CD14-positive monocyte (primary cell): ENCODE measurements around the gene IL1R2. TPM values are rescaled to one million over a fixed set of nuclear protein-coding genes. Genes with fewer than 3 reads are reported as not detected.

Source experiments
- DNase-seq, 3 donors: peaks; one replicate each; pipeline ENCODE4 v3.0.0-alpha.2; 2011 to 2022
- H2AFZ ChIP-seq: 2 replicates; pipeline ENCODE4 v1.6.0; 2012; ENCODE audit warnings: mild to moderate bottlenecking, low read depth, low read length, inconsistent platforms; ENCODE audit not compliant: insufficient read depth, poor library complexity, severe bottlenecking
- H3K27ac ChIP-seq, 2 donors: 1 replicate in 1 of 2; 2 replicates in 1 of 2; pipeline ENCODE4 v1.5.1; 2012 to 2013; ENCODE audit warnings: low read length in 2 of 2, control low read depth in 1 of 2, inconsistent platforms in 1 of 2, low read depth in 1 of 2, mild to moderate bottlenecking in 1 of 2
- H3K27me3 ChIP-seq, 2 donors: one replicate each; pipeline versions ENCODE4 v1.6.0 to v1.6.1; 2011 to 2013; ENCODE audit warnings: low read length in 2 of 2; ENCODE audit not compliant: control insufficient read depth in 2 of 2, insufficient read depth in 2 of 2
- H3K36me3 ChIP-seq, 2 donors: replicated peaks in 1 of 2; 1 replicate in 1 of 2; 2 replicates in 1 of 2; pipeline versions ENCODE4 v1.5.1 to v1.6.1; 2012 to 2013; ENCODE audit warnings: low read length in 2 of 2, control low read depth in 1 of 2, inconsistent platforms in 1 of 2, mild to moderate bottlenecking in 1 of 2; ENCODE audit not compliant: insufficient read depth in 2 of 2, control insufficient read depth in 1 of 2
- H3K4me1 ChIP-seq, 2 donors: 1 replicate in 1 of 2; 2 replicates in 1 of 2; pipeline versions ENCODE4 v1.5.1 to v1.6.1; 2012 to 2013; ENCODE audit warnings: low read length in 2 of 2, control low read depth in 1 of 2, inconsistent platforms in 1 of 2, mild to moderate bottlenecking in 1 of 2, moderate library complexity in 1 of 2; ENCODE audit not compliant: insufficient read depth in 2 of 2, control insufficient read depth in 1 of 2
- H3K4me2 ChIP-seq: replicated peaks from 2 replicates; pipeline ENCODE3; 2012; ENCODE audit warnings: low read length, moderate library complexity, mild to moderate bottlenecking; ENCODE audit not compliant: poor library complexity, severe bottlenecking; ENCODE audit errors: extremely low read depth
- H3K4me3 ChIP-seq, 3 experiments: fragments of 200-600 bp in 1 of 3; sonication (generic) in 1 of 3; replicated peaks in 1 of 3; 1 replicate in 2 of 3; 2 replicates in 1 of 3; pipeline ENCODE4 v1.5.1; 2011 to 2013; ENCODE audit warnings: low read length in 3 of 3, mild to moderate bottlenecking in 3 of 3, control low read depth in 2 of 3, low read depth in 2 of 3, inconsistent platforms in 1 of 3, moderate library complexity in 1 of 3
- H3K79me2 ChIP-seq: 2 replicates; pipeline ENCODE4 v1.6.0; 2012; ENCODE audit warnings: mild to moderate bottlenecking, control low read depth, inconsistent platforms, low read length, moderate library complexity; ENCODE audit not compliant: insufficient read depth
- H3K9ac ChIP-seq: 2 replicates; pipeline ENCODE4 v1.6.0; 2017; ENCODE audit warnings: low read length, mild to moderate bottlenecking; ENCODE audit not compliant: insufficient read depth, poor library complexity, severe bottlenecking
- H3K9me3 ChIP-seq, 2 donors: replicated peaks in 1 of 2; 1 replicate in 1 of 2; 2 replicates in 1 of 2; pipeline versions ENCODE4 v1.5.1 to v1.6.1; 2012 to 2013; ENCODE audit warnings: low read length in 2 of 2, control low read depth in 1 of 2; ENCODE audit not compliant: control insufficient read depth in 1 of 2, insufficient read depth in 1 of 2
- H4K20me1 ChIP-seq: 2 replicates; pipeline ENCODE4 v1.6.0; 2012; ENCODE audit warnings: mild to moderate bottlenecking, low read length, control low read depth, moderate library complexity; ENCODE audit not compliant: insufficient read depth
- H3K27ac Mint-ChIP-seq, 7 donors: one replicate each; pipeline ENCODE4 v1.8.0; 2020; ENCODE audit warnings: mild to moderate bottlenecking in 7 of 7, mixed read lengths in 7 of 7, moderate library complexity in 6 of 7, inconsistent platforms in 2 of 7
- H3K27me3 Mint-ChIP-seq, 3 donors: one replicate each; pipeline ENCODE4 v1.8.0; 2021 to 2022; ENCODE audit warnings: low read depth in 3 of 3, mild to moderate bottlenecking in 3 of 3, mixed read lengths in 3 of 3, moderate library complexity in 3 of 3, inconsistent platforms in 1 of 3
- H3K36me3 Mint-ChIP-seq, 2 donors: one replicate each; pipeline ENCODE4 v1.8.0; 2020; ENCODE audit warnings: mixed read lengths in 2 of 2, inconsistent platforms in 1 of 2, mild to moderate bottlenecking in 1 of 2
- H3K4me1 Mint-ChIP-seq: one replicate; pipeline ENCODE4 v1.8.0; 2020; ENCODE audit warnings: mild to moderate bottlenecking, mixed read lengths
- H3K4me3 Mint-ChIP-seq, 2 donors: one replicate each; pipeline ENCODE4 v1.8.0; 2020; ENCODE audit warnings: mild to moderate bottlenecking in 2 of 2, mixed read lengths in 2 of 2, moderate library complexity in 1 of 2
- H3K9me3 Mint-ChIP-seq, 7 donors: one replicate each; pipeline ENCODE4 v1.8.0; 2020 to 2022; ENCODE audit warnings: mixed read lengths in 7 of 7, mild to moderate bottlenecking in 6 of 7, moderate library complexity in 6 of 7, inconsistent platforms in 2 of 7
- CTCF ChIP-seq: fragments of 200-600 bp; IDR thresholded peaks from one replicate; pipeline ENCODE4 v1.8.0; 2022; ENCODE audit warnings: antibody characterized with exemption, mild to moderate bottlenecking
- WGBS: methylation state at CpG from one replicate; pipeline ENCODE4 v1.1.5; 2013; ENCODE audit warnings: missing lambda C conversion rate; ENCODE audit not compliant: insufficient coverage; 5-methylcytosine and 5-hydroxymethylcytosine counted together
- intact Hi-C, 2 donors: fragments of 100-400 bp; cut with micrococcal nuclease; formaldehyde crosslinking; loops; one replicate each; pipeline versions ENCODE4 v1.15.0 to v1.15.1; 2023
- polyA plus RNA-seq, 3 donors: library from polyadenylated mRNA; depleted of rRNA in 1 of 3; unstranded in 2 of 3; stranded (reverse) in 1 of 3; fragments of 300-500 nt in 2 of 3; fragments of >200 nt in 1 of 3; fragmentation: Illumina TruSeq in 2 of 3; gene quantifications; 1 replicate in 2 of 3; 2 replicates in 1 of 3; pipeline ENCODE4 v1.2.3, GENCODE V29; 2012 to 2021

IL1R2 gene
- polyA plus RNA-seq, 3 donors: 5.9 to 12.0 (median 6.2) TPM

GRCh38 chr2:101988541-101988940 is 3.2 kb upstream of the IL1R2 start:
- Mint-ChIP-seq H3K36me3 (peaks cover 30 to 38% of the 10 kb centered on the region in 2 donors), H3K4me3 (no peak overlapping the region), H3K9me3 (peaks cover 0 to 2% (median 0%) of the 10 kb centered on the region in 7 donors), H3K27ac (peak overlapping the region in 1 of 7 donors; percentile 41), H3K27me3 (peaks cover 4 to 9% (median 6%) of the 10 kb centered on the region in 3 donors), H3K4me1 (peaks cover 48% of the 10 kb centered on the region)
- H2AFZ ChIP-seq: no peak overlapping the region
- no peak overlapping the region for H3K27ac ChIP-seq
- H3K79me2 ChIP-seq: no peaks in the 10 kb centered on the region
- no peak for TF ChIP-seq CTCF
- H4K20me1 ChIP-seq: no peaks in the 10 kb centered on the region
- WGBS: 100% methylated on average over 5 of the region's 7 CpGs
- H3K4me3 ChIP-seq: no peak overlapping the region
- H3K4me2 ChIP-seq: no peak overlapping the region
- peaks cover 8 to 17% of the 10 kb centered on the region in 2 donors for H3K36me3 ChIP-seq
- no peaks in the 10 kb centered on the region for H3K27me3 ChIP-seq
- H3K9me3 ChIP-seq: no peaks in the 10 kb centered on the region
- H3K9ac ChIP-seq: no peak overlapping the region
- H3K4me1 ChIP-seq: peaks cover 38 to 45% of the 10 kb centered on the region in 2 donors
- intact Hi-C loops: loop anchor here in 1 of 2 donors (10.0 kb wide), 1 partner anchor 104 kb away; no protein-coding TSS in a partner anchor
- DNase-seq: no peak

GRCh38 chr2:101989740-101990460 is 1.9 kb upstream of the IL1R2 start:
- H3K9ac ChIP-seq: no peak overlapping the region
- Mint-ChIP-seq H3K27me3 (peaks cover 2 to 9% (median 9%) of the 10 kb centered on the region in 3 donors), H3K9me3 (peaks cover 0 to 2% (median 0%) of the 10 kb centered on the region in 7 donors), H3K27ac (peak overlapping the region in 4 of 7 donors; percentile 47 to 80 (median 64)), H3K4me3 (peak overlapping the region in 1 of 2 donors; percentile 43), H3K36me3 (peaks cover 23 to 29% of the 10 kb centered on the region in 2 donors), H3K4me1 (peaks cover 51% of the 10 kb centered on the region)
- H3K4me3 ChIP-seq: peak overlapping the region in 1 of 3 experiments; percentile 3
- no peaks in the 10 kb centered on the region for H3K9me3 ChIP-seq
- intact Hi-C loops: loop anchor here in 1 of 2 donors (10.0 kb wide), 1 partner anchor 105 kb away; no protein-coding TSS in a partner anchor
- 53% methylated on average over 4 of the region's 8 CpGs for WGBS
- H3K79me2 ChIP-seq: no peaks in the 10 kb centered on the region
- H4K20me1 ChIP-seq: no peaks in the 10 kb centered on the region
- TF ChIP-seq CTCF: no peak
- H3K4me1 ChIP-seq: peaks cover 38 to 45% of the 10 kb centered on the region in 2 donors
- no peak overlapping the region for H3K27ac ChIP-seq
- no peak overlapping the region for H3K4me2 ChIP-seq
- peak; percentile 12 to 42 (median 29) for DNase-seq
- no peaks in the 10 kb centered on the region for H3K27me3 ChIP-seq
- peaks cover 4 to 5% of the 10 kb centered on the region in 2 donors for H3K36me3 ChIP-seq
- H2AFZ ChIP-seq: no peak overlapping the region
